K562 (cell line): ENCODE measurements around the gene UBXN11. TPM values are rescaled to one million over a fixed set of nuclear protein-coding genes. Genes with fewer than 3 reads are reported as not detected.

Experiments
- CBFB ChIP-seq: sonication (generic); formaldehyde crosslinking; IDR thresholded peaks from 2 replicates; pipeline ENCODE4 v1.4.0; 2020; ENCODE audit warnings: mild to moderate bottlenecking, missing genetic modification reagents
- CBX5 ChIP-seq: IDR thresholded peaks from 2 replicates; pipeline ENCODE4 v1.6.1; 2014; ENCODE audit warnings: low read depth, borderline replicate concordance
- CTBP1 ChIP-seq: fragments of 450-650 bp; IDR thresholded peaks from 2 replicates; pipeline ENCODE4 v1.6.1; 2016; ENCODE audit warnings: borderline replicate concordance
- DEAF1 ChIP-seq: fragments of 450-650 bp; formaldehyde crosslinking; IDR thresholded peaks from 2 replicates; pipeline ENCODE4 v1.4.0; 2020; ENCODE audit warnings: mild to moderate bottlenecking, moderate library complexity
- DIDO1 ChIP-seq: fragments of 450-650 bp; IDR thresholded peaks from 2 replicates; pipeline ENCODE4 v1.6.1; 2016; ENCODE audit warnings: low read depth, missing biosample characterization, missing genetic modification characterization
- E2F5 ChIP-seq: sonication (generic); formaldehyde crosslinking; IDR thresholded peaks from 2 replicates; pipeline ENCODE4 v1.8.0; 2022; ENCODE audit warnings: mild to moderate bottlenecking, missing genetic modification reagents
- FIP1L1 ChIP-seq: fragments of 200-400 bp; formaldehyde crosslinking; IDR thresholded peaks from 2 replicates; pipeline ENCODE4 v1.6.1; 2018; ENCODE audit warnings: mild to moderate bottlenecking, low read depth, low read length; ENCODE audit not compliant: poor library complexity, severe bottlenecking
- FUS ChIP-seq: fragments of 200-400 bp; formaldehyde crosslinking; optimal IDR thresholded peaks from 2 replicates; pipeline ENCODE3; 2017; ENCODE audit warnings: low read depth, low read length
- JUNB ChIP-seq: fragments of 450-650 bp; formaldehyde crosslinking; conservative IDR thresholded peaks from 2 replicates; pipeline ENCODE4 v1.4.0; 2020; ENCODE audit warnings: mild to moderate bottlenecking
- MEIS2 ChIP-seq: fragments of 450-650 bp; IDR thresholded peaks from 2 replicates; pipeline ENCODE4 v1.6.1; 2014; ENCODE audit warnings: mild to moderate bottlenecking; ENCODE audit not compliant: partially characterized antibody
- MLLT1 ChIP-seq, 2 experiments: fragments of 450-650 bp; IDR thresholded peaks; 2 replicates each; pipeline ENCODE4 v1.6.1; 2016
- NCOA2 ChIP-seq, 2 experiments: fragments of 450-650 bp; IDR thresholded peaks; 2 replicates each; pipeline ENCODE4 v1.6.1; 2018; ENCODE audit warnings: mild to moderate bottlenecking in 2 of 2, moderate library complexity in 1 of 2; ENCODE audit not compliant: partially characterized antibody in 2 of 2
- POLR3G ChIP-seq: IDR thresholded peaks from 2 replicates; pipeline ENCODE4 v1.6.1; 2011; ENCODE audit not compliant: insufficient read length, insufficient replicate concordance; ENCODE audit errors: extremely low read depth
- RBBP5 ChIP-seq: fragments of 200-600 bp; sonication (generic); IDR thresholded peaks from 2 replicates; pipeline ENCODE4 v1.6.1; 2012; ENCODE audit warnings: borderline replicate concordance, mild to moderate bottlenecking, low read length, control low read depth, inconsistent platforms; ENCODE audit not compliant: insufficient read depth, poor library complexity, severe bottlenecking
- SMAD3 ChIP-seq: fragments of 450-650 bp; formaldehyde crosslinking; conservative IDR thresholded peaks from 2 replicates; pipeline ENCODE4 v1.4.0; 2020; ENCODE audit warnings: mild to moderate bottlenecking
- TAF9B ChIP-seq: fragments of 450-650 bp; IDR thresholded peaks from 2 replicates; pipeline ENCODE4 v1.6.1; 2018; ENCODE audit warnings: mild to moderate bottlenecking; ENCODE audit not compliant: partially characterized antibody
- TARDBP ChIP-seq: fragments of 450-650 bp; IDR thresholded peaks from 2 replicates; pipeline ENCODE4 v1.6.1; 2016
- U2AF1 ChIP-seq: fragments of 200-400 bp; formaldehyde crosslinking; optimal IDR thresholded peaks from 2 replicates; pipeline ENCODE3; 2017; ENCODE audit warnings: mild to moderate bottlenecking, low read depth, low read length, moderate library complexity
- ZC3H4 ChIP-seq: sonication (generic); formaldehyde crosslinking; IDR thresholded peaks from 2 replicates; pipeline ENCODE4 v1.9.0; 2021; ENCODE audit warnings: missing genetic modification reagents, borderline replicate concordance
- ZNF277 ChIP-seq: fragments of 250-450 bp; sonication (Bioruptor Pico); IDR thresholded peaks from 2 replicates; pipeline ENCODE4 v1.8.0; 2022; ENCODE audit warnings: inconsistent platforms, mild to moderate bottlenecking, moderate library complexity, borderline replicate concordance
- polyA plus RNA-seq, 8 experiments: library from polyadenylated mRNA; depleted of rRNA in 4 of 8; stranded (reverse) in 5 of 8; unstranded in 3 of 8; fragments of >200 nt; fragmentation: Nextera tagmentation in 2 of 8; fragmentation: Illumina TruSeq in 1 of 8; extraction: Ambion mirVana in 2 of 8; extraction: Trizol in 1 of 8; gene quantifications; 2 replicates each; pipeline versions ENCODE4 v1.2.1 to v1.2.3, GENCODE V29; 2011 to 2014; ENCODE audit warnings: inconsistent platforms in 1 of 8, missing spikeins in 1 of 8
- total RNA-seq, 7 experiments: library from RNA; depleted of rRNA in 6 of 7; stranded (reverse); fragments of >200 nt in 6 of 7; fragmentation: Illumina TruSeq in 2 of 7; extraction: Trizol in 2 of 7; gene quantifications; 2 replicates each; pipeline versions ENCODE4 v1.2.1 to v1.2.3, GENCODE V29; 2011 to 2021; ENCODE audit warnings: low replicate concordance in 1 of 7

Gene UBXN11
- total and polyA plus RNA-seq, 9 of the 15 experiments (the other 6 are each of a cell fraction or from before 2014, with no cell fraction given) = 0.48 to 34.3 (median 11.3) TPM

- no peak for TF ChIP-seq MLLT1 (IDR thresholded peaks at IDR 0.05)
- TF ChIP-seq JUNB (CRISPR knock-in tag) = no peak
- TF ChIP-seq DEAF1 (CRISPR knock-in tag) = no peak
- TF ChIP-seq CTBP1 = peak; percentile 76; the same call in 1 of the 2 replicates
- no peak; the same call in 1 of the 2 replicates for TF ChIP-seq E2F5 (CRISPR knock-in tag)
- no peak for TF ChIP-seq SMAD3
- no peak for TF ChIP-seq POLR3G
- TF ChIP-seq MEIS2 = peak; percentile 45
- TF ChIP-seq DIDO1 (tag) = peak; percentile 65; the same call in 1 of the 2 replicates
- no peak for TF ChIP-seq U2AF1
- no peak for TF ChIP-seq NCOA2 (IDR thresholded peaks at IDR 0.05; ENCODE audit: partially characterized antibody in 2 of 2)
- TF ChIP-seq TAF9B = no peak
- TF ChIP-seq FUS = no peak
- TF ChIP-seq CBX5 = no peak
- no peak for TF ChIP-seq ZNF277
- no peak; the same call in 1 of the 2 replicates for TF ChIP-seq CBFB (CRISPR knock-in tag)
- TF ChIP-seq TARDBP = peak; percentile 24; the same call in 1 of the 2 replicates
- TF ChIP-seq FIP1L1 = no peak
- TF ChIP-seq RBBP5 = peak; percentile 84
- no peak; the same call in 1 of the 2 replicates for TF ChIP-seq ZC3H4
These were observed at the start of gene UBXN11 (continued) for GRCh38 chr1:26306290-26307229.
